OCI-LY1 (cell line): ENCODE data around the gene PARVA.

ENCODE experiments used
- H2AFZ ChIP-seq: fragments of 200-600 bp; sonication (generic), shearing (Covaris generic); 2 replicates; pipeline ENCODE4 v1.6.0; 2014; ENCODE audit warnings: antibody characterized with exemption, mild to moderate bottlenecking, low read length
- H3F3A ChIP-seq: fragments of 200-600 bp; sonication (generic), shearing (Covaris generic); 2 replicates; pipeline ENCODE4 v1.6.0; 2014; ENCODE audit warnings: mild to moderate bottlenecking, antibody characterized with exemption, low read length, moderate library complexity; ENCODE audit not compliant: insufficient read depth
- H3K27ac ChIP-seq: fragments of 200-600 bp; sonication (generic); 2 replicates; pipeline ENCODE4 v1.5.1; 2014; ENCODE audit warnings: low read length, mixed run types, mild to moderate bottlenecking, low read depth; ENCODE audit not compliant: poor library complexity, severe bottlenecking
- H3K27me3 ChIP-seq: fragments of 200-600 bp; sonication (generic); 2 replicates; pipeline ENCODE4 v1.6.0; 2014; ENCODE audit warnings: antibody characterized with exemption, mild to moderate bottlenecking, low read length, moderate library complexity; ENCODE audit not compliant: insufficient read depth
- H3K36me3 ChIP-seq: fragments of 200-600 bp; sonication (generic); 2 replicates; pipeline ENCODE4 v1.6.1; 2014; ENCODE audit warnings: mild to moderate bottlenecking, antibody characterized with exemption, low read length, moderate library complexity, mixed read lengths; ENCODE audit not compliant: insufficient read depth
- H3K4me1 ChIP-seq: fragments of 200-600 bp; sonication (generic); 2 replicates; pipeline ENCODE4 v1.5.1; 2014; ENCODE audit warnings: mild to moderate bottlenecking, low read length, moderate library complexity; ENCODE audit not compliant: insufficient read depth, severe bottlenecking
- H3K4me2 ChIP-seq: fragments of 200-600 bp; sonication (generic), shearing (Covaris generic); 2 replicates; pipeline ENCODE4 v1.6.1; 2014; ENCODE audit warnings: low read length
- H3K4me3 ChIP-seq: fragments of 200-600 bp; sonication (generic); 2 replicates; pipeline ENCODE4 v1.5.1; 2014; ENCODE audit warnings: low read length, low read depth, mild to moderate bottlenecking, mixed read lengths; ENCODE audit not compliant: poor library complexity, severe bottlenecking
- H3K79me2 ChIP-seq: fragments of 200-600 bp; shearing (Covaris generic); 2 replicates; pipeline ENCODE4 v1.6.1; 2016; ENCODE audit warnings: mixed run types, low read length, mixed read lengths; ENCODE audit not compliant: insufficient read depth
- H3K9ac ChIP-seq: fragments of 200-600 bp; sonication (generic), shearing (Covaris generic); 2 replicates; pipeline ENCODE4 v1.6.1; 2014; ENCODE audit warnings: mild to moderate bottlenecking, low read length, mixed read lengths
- H3K9me2 ChIP-seq: fragments of 200-600 bp; sonication (generic), shearing (Covaris generic); 2 replicates; pipeline ENCODE4 v1.6.1; 2014; ENCODE audit warnings: low read depth, mild to moderate bottlenecking, low read length, mixed read lengths
- H3K9me3 ChIP-seq: fragments of 200-600 bp; shearing (Covaris generic); 2 replicates; pipeline ENCODE4 v1.6.1; 2014; ENCODE audit warnings: low read length, mixed read lengths
- H4K20me1 ChIP-seq: fragments of 200-600 bp; sonication (generic), shearing (Covaris generic); 2 replicates; pipeline ENCODE4 v1.6.0; 2016; ENCODE audit warnings: mild to moderate bottlenecking, low read length; ENCODE audit not compliant: insufficient read depth
- CTCF ChIP-seq: fragments of 200-600 bp; sonication (generic), shearing (Covaris generic); IDR thresholded peaks from 2 replicates; pipeline ENCODE4 v1.5.1; 2017; ENCODE audit warnings: mild to moderate bottlenecking, antibody characterized with exemption, low read length, moderate library complexity, mixed read lengths
- EZH2 ChIP-seq: fragments of 200-600 bp; sonication (generic), shearing (Covaris generic); IDR thresholded peaks from 2 replicates; pipeline ENCODE4 v1.8.0; 2017; ENCODE audit warnings: borderline replicate concordance, mixed run types, mild to moderate bottlenecking, antibody characterized with exemption, low read length, moderate library complexity, mixed read lengths

The PARVA gene

GRCh38 chr11:12413141-12414052 is 36.0 kb downstream of the PARVA start:
- TF ChIP-seq EZH2 (no peak), CTCF (no peak)
- no peak overlapping the region for H3K4me2 ChIP-seq
- H3K36me3 ChIP-seq: no peaks in the 10 kb centered on the region
- H3K27ac ChIP-seq: no peak overlapping the region
- H3K9me3 ChIP-seq: no peaks in the 10 kb centered on the region
- no peaks in the 10 kb centered on the region for H3F3A ChIP-seq
- H2AFZ ChIP-seq: no peak overlapping the region
- H3K9ac ChIP-seq: no peak overlapping the region
- no peaks in the 10 kb centered on the region for H3K4me1 ChIP-seq
- no peaks in the 10 kb centered on the region for H3K79me2 ChIP-seq
- H3K4me3 ChIP-seq: no peak overlapping the region
- no peaks in the 10 kb centered on the region for H3K9me2 ChIP-seq
- no peaks in the 10 kb centered on the region for H4K20me1 ChIP-seq
- H3K27me3 ChIP-seq: no peaks in the 10 kb centered on the region

- Histone ChIP-seq H3K79me2 (no peaks in the 10 kb centered on the region), H3K36me3 (no peaks in the 10 kb centered on the region), H3K9me3 (no peaks in the 10 kb centered on the region), H3F3A (no peaks in the 10 kb centered on the region), H3K4me1 (no peaks in the 10 kb centered on the region), H3K4me2 (no peak overlapping the region), H3K4me3 (no peak overlapping the region), H3K27ac (no peak overlapping the region), H2AFZ (no peak overlapping the region), H3K9ac (no peak overlapping the region), H4K20me1 (no peaks in the 10 kb centered on the region), H3K9me2 (no peaks in the 10 kb centered on the region), H3K27me3 (no peaks in the 10 kb centered on the region)
- TF ChIP-seq EZH2 (no peak), CTCF (no peak)
Measured at GRCh38 chr11:12414611-12415010, 37.2 kb downstream of the PARVA start.

GRCh38 chr11:12415342-12415966 is 38.1 kb downstream of the PARVA start:
- no peak overlapping the region for H3K4me3 ChIP-seq
- H3K4me2 ChIP-seq: no peak overlapping the region
- no peaks in the 10 kb centered on the region for H3F3A ChIP-seq
- H3K9me2 ChIP-seq: no peaks in the 10 kb centered on the region
- H3K4me1 ChIP-seq: no peaks in the 10 kb centered on the region
- H3K9ac ChIP-seq: no peak overlapping the region
- no peaks in the 10 kb centered on the region for H3K79me2 ChIP-seq
- H3K36me3 ChIP-seq: no peaks in the 10 kb centered on the region
- H2AFZ ChIP-seq: no peak overlapping the region
- no peak overlapping the region for H3K27ac ChIP-seq
- no peak for TF ChIP-seq CTCF
- TF ChIP-seq EZH2: no peak
- no peaks in the 10 kb centered on the region for H3K9me3 ChIP-seq
- H3K27me3 ChIP-seq: no peaks in the 10 kb centered on the region
- H4K20me1 ChIP-seq: no peaks in the 10 kb centered on the region
